HG02571 (cell line): Measurements from ENCODE around the gene LRRIQ1.

Experiments used
- ATAC-seq: cut with Tn5 transposase; IDR thresholded peaks from one replicate; pipeline ENCODE4 v1.9.1; 2021; ENCODE audit warnings: mild to moderate bottlenecking, moderate library complexity; ENCODE audit not compliant: unreplicated experiment

LRRIQ1 gene

GRCh38 chr12:85280165-85280983 lies 244.2 kb downstream of the LRRIQ1 start, which contains the start of gene ALX1:
TSS of gene ALX1 (plus strand) at chr12:85280220. CDS start at chr12:85280262, 42 bp downstream.
- ATAC-seq, result peak; percentile 70

GRCh38 chr12:85280984-85281630 lies 245.0 kb downstream of the LRRIQ1 start:
- ATAC-seq, result peak; percentile 4

GRCh38 chr12:85281636-85282312 lies 245.6 kb downstream of the LRRIQ1 start:
- no peak for ATAC-seq

GRCh38 chr12:85283560-85283959 lies 247.4 kb downstream of the LRRIQ1 start:
- no peak for ATAC-seq
